ENCODE data around the gene ESRRA.
A peak's percentile ranks its signal among the peaks of the same experiment; 100 is the strongest.

ESRRA gene

GRCh38 chr11:64352995-64353714 lies 47.8 kb downstream of the ESRRA start:
- DNase-seq = peak; percentile 44

GRCh38 chr11:64353715-64354506 lies 48.6 kb downstream of the ESRRA start:
- no peak for DNase-seq

- peak; percentile 74 for DNase-seq
Measured at GRCh38 chr11:64355078-64355940, 50.0 kb downstream of the ESRRA start.

DNA sequence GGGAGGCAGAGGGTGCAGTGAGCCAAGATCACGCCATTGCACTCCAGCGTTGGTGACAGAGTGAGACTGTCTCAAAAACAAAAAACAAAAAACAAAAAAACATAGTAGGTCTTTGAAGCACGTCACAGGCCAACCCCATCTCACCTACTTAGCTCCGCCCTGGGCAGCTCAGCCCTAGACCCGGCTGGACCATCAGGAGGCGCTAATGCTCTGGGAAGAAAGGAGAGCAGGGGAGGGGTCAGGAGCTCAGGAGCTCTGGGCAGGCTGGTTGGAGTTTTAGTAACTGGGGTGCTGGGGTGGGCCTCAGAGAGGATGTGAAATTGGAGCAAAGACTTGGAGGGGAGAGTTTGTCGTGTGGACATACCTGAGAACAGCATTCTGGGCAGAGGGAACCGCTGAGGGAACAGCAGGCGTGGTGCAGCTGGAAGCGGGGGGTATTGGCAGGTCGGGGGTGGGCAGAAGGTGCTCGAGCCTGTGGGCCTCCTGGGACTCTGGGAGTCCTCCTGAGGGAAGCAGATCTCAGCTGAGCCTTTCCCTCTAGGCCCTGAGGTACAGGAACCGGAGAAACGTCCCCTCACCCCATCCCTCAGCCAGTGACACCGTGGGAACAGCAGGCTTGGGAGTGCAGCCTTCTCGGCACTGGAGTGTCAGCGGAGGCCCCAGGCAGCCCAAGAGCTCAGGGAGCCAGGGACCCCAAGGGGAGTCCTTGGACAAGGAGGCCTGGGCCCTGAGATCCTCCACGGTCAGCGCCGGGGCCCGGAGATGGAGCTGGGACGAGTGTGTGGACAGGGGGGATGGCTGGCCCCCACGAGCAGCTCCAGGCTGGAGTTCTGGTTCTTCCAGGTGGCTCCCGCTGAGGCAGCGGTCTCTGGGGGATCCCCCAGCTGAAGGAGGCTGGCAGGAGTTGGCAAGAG lies 51.4 kb downstream of the ESRRA start:
- no peak for DNase-seq

GRCh38 chr11:64357446-64357845 lies 52.1 kb downstream of the ESRRA start:
- no peak for DNase-seq

DNA sequence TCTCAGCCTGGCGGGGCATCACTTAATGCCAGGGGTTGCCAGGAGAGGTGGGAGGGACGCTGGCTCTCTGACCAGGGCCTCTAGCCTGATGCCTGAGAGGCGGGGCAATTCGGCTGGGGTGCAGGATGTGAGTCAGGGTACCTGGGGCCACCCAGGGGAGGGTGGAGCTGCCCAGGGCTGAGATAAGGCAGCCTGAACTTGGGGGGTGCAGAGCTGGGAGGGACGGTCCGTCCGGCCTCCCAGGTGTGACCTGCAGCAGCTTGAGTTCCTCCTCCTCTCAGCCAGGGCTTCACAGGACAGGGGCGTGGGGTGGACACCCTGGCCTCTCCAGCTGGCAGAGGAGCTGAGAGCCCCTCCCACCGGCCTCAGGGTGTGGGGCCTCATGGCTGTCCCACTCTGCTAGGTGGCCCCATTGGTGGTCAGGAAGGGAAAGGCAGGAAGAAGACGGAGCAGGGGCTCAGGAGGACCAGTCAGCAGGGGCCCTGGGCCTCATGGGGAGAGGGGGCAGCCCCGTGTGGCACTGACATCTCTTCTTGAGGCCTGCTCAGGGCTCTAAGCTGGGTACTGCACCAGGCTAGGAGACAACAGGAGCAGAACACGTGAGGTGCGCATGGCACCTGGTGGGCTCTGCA lies 52.7 kb downstream of the ESRRA start:
- DNase-seq = no peak

DNA sequence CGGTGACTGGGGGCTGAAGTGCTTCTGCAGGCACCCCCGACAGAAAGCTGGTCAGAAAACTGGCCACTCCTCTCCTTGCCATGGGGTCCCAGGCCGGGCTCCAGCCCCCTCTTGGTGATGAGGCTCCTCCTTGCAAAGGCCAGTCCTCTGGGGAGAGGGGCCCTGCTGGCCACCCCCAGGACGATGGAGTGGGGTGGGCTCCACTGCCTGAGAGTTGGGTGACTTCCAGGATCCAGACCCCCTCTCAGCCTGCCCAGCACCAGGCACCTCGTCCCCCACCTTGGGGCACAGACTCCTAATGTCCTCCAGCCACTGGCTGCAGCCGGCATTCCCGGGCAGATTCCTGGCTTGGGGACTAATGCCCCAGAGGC lies 53.2 kb downstream of the ESRRA start:
- DNase-seq = no peak

GRCh38 chr11:64358907-64359711 lies 53.8 kb downstream of the ESRRA start, which contains the start of gene RPS6KA4:
Gene RPS6KA4 (plus strand): TSS chr11:64359162. CDS start chr11:64359236, 74 bp downstream.
- DNase-seq = peak; percentile 77

GRCh38 chr11:64359712-64360445 lies 54.6 kb downstream of the ESRRA start:
- peak; percentile 39 for DNase-seq

DNA sequence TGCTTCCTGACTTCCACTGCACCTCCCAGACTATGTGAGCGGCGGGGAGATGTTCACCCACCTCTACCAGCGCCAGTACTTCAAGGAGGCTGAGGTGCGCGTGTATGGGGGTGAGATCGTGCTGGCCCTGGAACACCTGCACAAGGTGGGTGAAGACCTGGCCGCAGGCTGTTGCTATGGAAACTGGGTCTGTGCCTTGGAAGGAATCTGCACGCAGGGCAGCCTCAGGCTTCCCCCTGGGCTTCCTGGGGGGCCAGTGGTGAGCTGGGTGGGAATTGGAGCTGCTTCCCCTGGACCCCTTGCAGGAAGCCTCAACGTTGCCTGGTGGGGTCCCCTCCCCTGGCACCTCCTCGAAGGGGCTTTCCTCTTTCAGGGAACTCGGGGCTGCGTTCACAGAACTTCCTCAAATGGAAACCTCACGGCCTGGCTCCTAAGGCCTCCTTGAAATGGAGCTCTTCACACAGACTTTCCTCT lies 55.2 kb downstream of the ESRRA start:
- DNase-seq = no peak

DNA sequence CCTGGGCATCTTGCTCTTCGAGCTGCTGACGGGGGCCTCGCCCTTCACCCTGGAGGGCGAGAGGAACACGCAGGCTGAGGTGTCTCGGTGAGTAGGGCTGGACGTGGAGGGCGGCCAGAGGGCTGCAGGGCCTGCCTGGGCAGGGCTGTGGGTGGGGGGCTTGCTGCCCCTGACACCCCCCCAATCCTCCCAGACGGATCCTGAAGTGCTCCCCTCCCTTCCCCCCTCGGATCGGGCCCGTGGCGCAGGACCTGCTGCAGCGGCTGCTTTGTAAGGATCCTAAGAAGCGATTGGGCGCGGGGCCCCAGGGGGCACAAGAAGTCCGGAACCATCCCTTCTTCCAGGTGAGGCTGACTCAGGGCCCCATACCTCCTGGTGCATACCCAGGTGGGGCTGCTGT lies 56.3 kb downstream of the ESRRA start:
- no peak for DNase-seq

- DNase-seq = no peak
Measured at GRCh38 chr11:64362339-64362738, 57.0 kb downstream of the ESRRA start.

- DNase-seq = no peak
Measured at GRCh38 chr11:64364435-64364834, 59.1 kb downstream of the ESRRA start.

DNA sequence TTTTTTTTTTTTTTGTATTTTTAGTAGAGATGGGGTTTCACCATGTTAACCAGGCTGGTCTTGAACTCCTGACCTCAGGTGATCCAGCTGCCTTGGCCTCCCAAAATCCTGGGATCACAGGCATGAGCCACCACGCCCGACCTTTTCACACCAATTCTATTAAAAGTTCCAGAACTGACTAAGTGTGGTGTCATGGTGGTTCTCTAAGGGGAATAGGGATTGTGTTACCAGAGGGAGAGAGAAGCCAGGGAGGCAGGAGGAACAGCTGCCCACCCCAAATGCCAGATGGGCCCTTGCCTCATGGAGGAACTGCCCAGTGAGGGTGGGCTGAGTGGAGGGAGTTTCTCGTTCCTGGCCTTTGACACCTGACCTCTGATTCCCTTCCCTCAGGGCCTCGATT lies 59.6 kb downstream of the ESRRA start:
- DNase-seq = no peak
